NCI-H82 (cell line): ENCODE results near the gene GNAI1.
"Not testable (repeated sequence)": the region's sequence is repeated elsewhere in the genome, so short reads cannot be mapped to it uniquely, and the experiment has no call there.

ENCODE experiments used
- DNase-seq: peaks from one replicate; lab custom pipeline; 2025; lab: John Stamatoyannopoulos, UW

Gene GNAI1

DNA sequence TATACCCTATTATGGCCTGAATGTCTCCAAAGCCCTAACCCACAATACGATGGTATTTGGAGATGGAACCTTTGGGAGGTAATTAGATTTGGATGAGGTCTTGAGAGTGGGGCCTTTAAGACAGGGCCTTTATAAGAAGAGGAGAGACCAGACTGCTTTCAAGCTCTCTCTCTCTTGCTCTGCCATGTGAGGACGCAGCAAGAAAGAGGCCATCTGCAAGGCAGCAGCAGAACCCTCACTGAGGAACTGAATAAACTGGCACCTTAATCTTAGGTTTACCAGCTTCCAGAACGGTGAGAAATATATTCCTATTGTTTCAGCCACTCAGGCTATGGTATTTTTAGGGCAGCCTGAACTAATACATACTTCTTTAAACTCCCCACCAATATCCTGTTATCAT lies 2.0 kb upstream of the GNAI1 start:
- DNase-seq = no peak

DNA sequence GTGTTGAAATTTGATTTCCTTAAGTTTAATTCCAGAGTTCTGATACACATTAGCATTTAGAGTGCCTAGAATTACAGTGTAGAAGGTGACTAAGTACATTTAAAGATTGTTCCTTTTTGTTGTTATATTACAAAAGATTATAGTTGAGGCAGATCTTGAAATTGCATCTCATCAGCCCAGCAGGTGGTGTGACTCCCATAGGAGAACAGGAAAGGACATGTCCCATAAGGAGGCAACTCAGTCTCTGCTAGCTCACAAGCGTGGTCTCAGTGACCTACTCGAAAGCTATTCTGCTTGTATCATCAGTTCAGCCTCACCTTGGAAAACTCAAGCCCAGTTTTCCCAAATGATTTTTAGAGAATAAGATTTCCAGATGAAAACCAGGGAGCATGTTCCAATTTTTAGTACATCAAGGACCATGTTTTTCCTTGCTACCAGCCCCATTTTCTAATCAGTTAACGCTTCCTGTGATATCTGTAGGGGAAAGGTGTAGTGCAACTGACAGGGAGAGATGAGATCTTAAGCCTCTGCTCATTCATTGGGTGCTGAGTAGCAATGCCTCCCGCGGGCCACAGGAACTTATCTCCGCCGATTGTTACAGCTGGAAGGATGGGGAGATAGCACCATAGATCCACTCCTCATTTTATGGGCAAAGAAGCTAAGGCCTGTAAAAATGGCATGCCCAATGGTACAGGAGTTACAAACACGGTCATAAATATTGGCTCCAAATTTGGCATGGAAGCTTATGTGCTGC lies 1.1 kb upstream of the GNAI1 start:
- peak; percentile 10 for DNase-seq

DNA sequence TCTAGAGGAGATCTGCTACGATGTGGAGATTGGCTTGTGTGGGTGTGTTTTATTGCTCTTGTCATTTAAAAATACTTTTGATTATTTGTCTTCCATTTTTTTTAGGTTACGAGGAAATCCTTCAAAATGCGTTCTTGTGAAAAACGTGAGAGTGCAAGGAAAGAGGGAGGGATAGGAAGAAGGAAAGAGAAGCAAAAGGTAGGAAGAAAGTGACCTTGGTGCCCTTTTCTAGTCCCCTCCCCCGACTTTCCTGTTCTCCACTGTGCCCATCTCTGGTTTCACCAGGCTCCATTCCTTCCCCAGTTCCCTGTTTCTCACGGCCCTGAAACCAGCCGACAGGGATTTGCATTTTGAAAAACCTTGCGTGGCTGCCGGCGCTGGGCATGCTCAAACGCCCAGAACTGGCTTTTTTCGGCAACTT lies 506 bp upstream of the GNAI1 start:
- peak; percentile 67 for DNase-seq

DNA sequence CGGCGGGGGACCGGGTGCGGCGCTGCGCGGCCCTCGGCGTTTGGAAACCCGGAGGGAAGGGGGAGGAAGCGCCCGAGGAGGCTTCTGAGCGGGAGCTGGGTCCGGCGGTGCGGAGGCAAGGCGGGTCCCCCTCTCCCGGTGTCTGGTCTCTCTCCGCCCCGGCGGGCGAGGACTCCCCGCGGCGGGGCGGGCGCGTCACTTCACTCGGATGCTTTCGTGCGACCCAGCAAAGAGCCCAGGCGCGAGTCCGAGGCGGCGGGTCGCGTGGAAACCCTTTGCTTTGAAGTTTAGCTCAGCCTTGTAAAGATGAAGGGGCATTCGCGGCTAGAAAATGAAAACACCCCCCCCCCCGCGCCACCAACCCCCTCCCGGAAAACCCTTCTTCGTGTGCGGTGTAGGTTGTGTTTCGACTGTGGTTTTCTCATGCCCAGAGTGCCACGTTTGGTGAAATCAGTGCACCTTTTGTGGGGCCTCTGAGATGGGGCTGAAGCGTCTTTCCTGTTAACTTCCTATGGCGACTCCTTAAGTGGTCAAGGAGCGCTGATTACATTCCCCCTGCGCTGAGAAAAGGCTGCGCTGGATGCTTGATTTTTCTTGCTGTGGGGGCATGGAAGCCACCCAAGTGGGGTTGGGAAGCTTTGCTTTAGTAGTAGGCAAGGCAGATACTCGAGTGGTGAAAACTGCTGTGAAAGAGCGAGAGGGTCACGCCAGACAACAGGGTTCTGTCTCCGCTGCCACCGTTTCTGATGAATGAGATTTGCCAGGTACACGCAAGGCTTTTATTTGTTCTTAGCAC lies 876 bp downstream of the GNAI1 start:
- peak; percentile 73 for DNase-seq

DNA sequence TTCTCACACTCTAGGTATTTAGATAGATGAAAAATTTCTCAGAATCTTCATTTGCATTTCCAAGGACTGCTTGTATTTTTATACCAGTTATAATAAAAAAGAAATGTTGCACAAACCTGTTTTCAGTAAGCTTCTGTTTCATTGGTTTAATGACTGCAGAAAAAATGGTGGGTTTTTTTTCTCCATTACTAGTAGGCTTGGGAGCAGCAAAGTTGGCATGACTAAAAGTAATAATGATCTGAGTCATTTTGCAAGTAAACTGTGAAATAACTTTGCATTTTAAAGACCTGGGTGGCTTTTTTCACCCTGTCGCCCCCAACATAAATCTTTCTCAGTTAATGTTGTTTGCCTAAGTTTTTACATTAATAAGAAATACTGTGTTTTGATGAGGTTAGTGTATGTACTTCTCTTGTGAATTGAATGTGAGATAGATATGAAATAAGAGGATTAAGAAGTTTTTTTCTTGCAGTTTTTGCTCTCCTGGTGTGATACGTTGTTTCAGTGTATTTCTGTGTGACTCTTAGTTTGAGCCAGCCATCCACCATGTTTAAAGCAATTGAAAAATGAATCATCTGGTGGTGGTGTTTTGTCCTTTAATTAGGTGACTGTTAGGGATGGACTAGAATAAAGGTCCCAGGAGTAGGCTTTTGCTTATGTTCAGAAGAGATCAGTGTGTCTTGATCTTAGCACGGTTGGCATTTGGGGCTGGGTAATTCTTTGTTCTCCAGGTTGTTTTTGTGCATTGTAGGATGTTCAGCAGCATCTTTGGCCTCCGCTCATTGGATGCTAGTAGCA lies 1.8 kb downstream of the GNAI1 start:
- no peak for DNase-seq

DNA sequence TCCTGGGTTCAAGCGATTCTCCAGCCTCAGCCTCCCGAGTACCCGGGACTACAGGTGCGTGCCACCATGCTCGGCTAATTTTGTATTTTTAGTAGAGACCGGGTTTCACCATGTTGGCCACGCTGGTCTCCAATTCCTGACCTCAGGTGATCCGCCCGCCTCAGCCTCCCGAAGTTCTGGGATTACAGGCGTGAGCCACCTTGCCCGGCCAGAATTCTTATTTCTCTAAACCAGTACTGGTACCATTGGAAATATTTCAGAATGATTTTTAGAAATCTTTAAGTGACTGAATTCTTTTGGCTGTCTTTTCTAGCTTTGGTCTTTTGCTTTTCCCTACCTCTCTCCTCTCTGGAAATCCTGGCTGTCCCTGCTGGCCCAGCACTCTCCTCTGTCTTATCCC lies 2.8 kb downstream of the GNAI1 start:
- DNase-seq = no peak

DNA sequence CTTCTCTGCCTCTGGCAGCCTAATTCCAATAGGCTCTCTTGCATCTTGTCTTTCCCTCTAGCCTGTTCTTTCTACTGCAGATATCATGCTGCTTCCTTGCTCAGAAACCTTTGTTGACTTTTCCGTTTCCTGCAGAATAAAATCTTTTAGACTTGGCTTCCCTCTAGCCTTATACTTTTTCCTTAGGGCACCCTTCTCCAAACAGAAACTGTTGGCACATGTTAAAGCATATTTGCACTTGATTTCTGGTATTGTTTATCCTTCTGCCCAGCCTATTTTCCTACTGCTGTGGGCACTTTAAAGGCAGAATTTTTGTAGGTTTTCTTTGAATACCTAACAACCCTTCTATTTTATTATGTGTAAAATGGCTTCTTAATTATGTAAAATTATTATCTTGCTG lies 4.6 kb downstream of the GNAI1 start:
- DNase-seq = no peak

DNA sequence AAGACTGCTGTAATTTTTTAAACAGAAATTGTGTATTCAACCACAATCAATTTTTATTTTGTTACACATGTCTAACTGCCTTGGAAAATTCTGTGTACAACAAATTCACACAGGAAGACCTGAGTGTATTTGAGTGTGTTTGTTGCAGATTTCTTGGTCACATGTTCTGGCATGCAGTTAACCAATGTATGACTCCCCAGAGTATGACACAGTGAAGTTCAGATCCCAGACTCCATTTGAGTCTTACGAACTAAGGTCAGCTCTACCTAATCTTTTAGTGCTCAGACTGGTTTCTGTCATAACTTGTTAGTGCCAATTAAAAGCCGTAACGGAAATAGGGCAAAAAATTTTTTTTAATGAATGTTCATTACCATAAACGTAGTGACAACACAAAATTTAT lies 5.8 kb downstream of the GNAI1 start:
- no peak for DNase-seq

DNA sequence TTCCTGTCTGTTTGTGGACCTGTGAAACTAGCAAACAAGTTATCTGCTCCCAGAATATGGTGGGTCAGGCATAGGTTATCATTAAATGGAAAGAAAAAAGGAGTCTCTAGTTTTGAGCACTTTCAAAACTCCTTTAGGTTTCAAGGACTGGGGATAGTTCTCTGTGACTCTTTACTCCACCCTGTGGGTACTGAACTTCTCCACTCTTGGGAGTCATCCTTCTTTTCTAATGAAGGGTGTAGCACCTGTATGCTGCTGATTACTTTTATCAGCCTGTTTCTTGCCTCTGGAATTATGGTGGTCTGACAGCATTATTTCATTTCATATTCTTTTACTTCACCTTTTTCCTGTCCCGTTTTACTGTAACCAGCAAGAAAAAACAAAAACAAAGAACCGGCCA lies 6.7 kb downstream of the GNAI1 start:
- DNase-seq = no peak

DNA sequence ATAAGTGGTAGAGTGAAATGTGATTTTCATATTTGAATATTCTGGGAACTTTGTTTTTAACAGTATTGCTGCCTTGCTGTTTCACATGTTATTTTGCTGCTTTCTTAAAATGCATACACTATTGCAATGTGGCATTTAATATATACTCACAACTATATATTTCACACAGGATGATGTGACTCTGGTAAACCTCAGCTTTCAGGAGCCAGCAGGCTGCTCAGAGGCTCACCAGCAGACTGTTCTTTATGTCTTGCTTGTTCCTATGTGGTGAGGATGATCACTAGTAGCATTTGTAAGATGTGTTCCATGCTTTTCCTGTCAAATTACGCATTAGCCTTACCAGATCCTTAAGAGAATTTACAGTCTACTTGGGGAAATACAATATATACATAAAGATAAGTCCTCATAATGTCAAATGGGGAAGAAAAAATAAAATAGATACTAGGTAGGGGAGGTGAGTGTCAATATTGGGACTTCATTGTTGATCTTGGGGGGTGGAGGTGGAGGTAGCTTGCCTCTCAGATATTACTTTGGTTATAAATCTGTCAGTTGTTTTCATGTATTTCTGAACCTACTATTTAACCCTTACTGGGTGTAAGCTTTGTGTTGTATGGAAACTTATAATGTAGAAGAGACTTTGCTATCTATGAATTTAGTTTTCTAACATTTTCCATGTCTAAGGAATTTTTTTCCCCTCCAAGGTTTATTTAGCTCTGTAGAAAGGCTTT lies 8.4 kb downstream of the GNAI1 start:
- no peak for DNase-seq

DNA sequence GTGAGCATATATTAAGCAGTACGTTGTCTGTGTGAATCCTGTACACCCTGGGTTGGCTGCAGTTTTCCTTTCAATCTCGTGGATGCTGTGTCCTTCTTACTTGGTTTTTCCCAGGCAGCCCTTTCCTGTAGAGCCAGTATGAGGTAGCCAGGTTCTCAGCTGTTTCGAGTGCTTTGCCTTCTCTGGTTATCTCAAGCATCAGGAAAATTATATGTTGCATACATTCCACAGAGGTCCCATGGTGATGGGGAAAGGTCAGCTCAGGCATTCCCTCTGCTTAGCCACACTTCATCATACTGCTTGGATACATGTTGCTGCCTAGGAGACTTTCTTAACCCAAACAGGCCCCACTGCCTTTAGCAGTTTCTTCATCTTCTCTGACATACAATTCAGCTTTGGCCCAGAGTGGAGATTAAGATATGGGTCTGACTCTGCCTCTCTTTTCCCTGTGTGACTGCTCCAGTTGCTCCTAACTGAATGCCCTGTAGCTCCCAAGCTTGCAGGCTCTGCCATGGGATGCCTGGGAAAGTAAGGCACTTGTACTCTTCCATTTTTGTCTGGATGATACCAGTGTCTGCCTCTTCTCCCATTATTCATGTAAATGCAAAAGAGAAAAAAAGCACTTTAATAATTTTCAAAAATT lies 11.3 kb downstream of the GNAI1 start:
- DNase-seq = no peak

DNA sequence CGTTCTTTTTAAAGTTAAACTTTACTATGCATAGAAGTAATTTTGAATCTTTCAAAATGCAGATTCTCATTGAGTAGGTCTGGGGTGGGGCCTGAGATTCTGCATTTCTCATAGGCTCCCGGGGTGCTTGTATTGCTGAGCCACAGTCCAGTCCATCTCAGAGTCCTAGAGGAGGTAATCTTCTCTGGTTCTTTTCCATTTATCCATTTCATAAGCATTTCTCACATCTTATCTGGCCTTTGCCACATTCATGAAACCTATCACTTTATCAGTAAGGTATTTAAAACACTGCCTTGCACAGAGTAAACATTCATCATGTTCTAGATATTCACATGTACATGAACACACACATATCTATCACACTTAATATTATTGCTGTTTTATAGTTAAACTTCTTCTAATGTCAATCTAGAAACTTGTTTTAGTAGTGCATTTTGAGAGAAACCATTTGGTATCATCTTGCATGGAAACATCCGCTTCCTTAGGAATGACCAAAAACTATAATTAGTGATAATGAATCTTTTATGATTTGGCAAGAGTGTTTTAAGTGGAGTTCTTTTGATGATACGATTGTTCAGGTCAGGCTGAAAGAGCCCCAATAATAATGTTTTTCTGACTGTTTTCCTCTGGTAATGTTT lies 12.0 kb downstream of the GNAI1 start:
- DNase-seq = no peak

DNA sequence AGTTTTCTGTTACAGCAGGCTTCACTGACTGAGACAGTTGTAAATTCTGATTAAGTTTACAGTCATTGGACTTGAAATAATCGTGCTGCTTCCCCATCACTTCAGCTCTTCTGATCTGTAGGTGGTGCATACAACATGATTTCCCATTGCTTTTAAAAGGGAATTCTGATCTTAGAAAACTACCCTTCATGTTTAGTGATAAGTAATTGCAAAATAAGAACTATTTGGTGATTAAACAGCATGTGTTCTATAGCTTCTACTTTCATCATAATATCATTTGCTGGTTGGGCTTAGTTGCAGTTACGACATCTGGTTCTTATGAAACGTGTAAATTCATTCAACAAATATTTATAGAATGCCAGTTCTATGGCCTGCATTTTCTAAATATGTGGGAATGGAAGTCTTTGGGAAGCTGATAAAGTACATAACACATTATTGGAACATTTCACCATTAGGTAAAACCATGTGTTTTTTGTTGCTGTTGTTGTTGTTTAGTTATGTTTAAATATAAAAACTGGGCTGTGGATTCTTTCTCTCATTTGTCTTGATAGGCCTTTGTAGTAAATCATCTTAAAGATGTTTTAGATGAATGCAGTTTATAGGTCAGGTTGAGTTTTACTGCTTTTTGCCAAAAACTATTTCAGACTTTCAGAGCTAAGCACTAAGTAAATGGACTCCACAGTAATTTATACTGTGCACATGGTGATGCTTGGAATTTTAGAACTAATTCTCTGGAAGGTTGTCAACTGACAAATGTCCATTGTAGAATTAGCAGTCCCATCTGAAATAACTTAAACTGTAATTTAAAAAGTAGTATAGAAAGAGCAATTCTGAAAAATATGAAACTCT lies 13.1 kb downstream of the GNAI1 start:
- no peak for DNase-seq

DNA sequence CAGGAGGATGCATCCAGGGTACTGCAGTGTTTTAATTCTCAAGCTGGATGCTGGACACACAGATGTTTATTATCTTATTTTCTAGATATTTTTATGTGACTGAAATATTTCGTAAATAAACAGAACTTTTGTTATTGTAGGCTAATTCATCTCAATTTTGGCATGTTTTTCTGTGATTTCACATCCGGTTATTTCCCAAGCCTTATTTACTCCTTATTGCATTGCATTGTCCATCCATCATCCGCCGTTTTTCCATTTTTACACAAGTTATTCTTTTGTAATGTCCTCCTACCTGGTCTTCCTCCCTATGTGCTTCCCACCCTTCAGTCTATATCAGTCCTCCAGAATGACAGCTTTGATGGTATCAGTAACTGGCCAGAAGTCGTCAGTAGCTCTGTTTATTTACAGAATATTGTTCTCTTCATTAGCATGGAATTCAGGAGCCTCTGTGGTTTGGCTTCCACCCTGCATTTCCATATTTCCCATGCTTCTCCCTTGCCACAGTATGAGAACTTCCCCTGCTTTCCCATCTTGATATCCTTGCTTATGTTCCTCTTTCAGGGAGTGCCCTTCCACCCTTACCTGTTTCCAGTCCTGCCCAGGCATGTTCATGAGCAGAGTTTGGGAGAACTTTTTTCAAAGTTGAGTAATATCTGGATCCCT lies 16.1 kb downstream of the GNAI1 start:
- DNase-seq = no peak

DNA sequence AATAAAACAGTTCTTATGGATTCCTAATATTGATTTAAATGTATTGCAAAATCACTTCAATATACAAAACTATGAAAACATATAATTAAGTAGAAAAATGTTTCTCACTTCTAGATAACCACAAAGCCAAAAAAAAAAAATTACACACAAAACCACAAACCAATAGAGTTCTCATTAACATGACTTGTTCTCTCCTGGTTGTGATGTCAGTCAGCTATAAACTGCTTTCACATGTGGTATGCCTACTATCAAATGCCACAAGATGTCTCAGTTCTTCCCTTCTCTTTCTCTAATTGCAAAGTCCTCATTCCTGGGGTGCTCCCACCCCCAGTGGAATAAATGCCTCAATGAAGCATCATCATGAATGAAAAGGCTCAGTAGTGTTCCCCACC lies 16.6 kb downstream of the GNAI1 start:
- no peak for DNase-seq

DNA sequence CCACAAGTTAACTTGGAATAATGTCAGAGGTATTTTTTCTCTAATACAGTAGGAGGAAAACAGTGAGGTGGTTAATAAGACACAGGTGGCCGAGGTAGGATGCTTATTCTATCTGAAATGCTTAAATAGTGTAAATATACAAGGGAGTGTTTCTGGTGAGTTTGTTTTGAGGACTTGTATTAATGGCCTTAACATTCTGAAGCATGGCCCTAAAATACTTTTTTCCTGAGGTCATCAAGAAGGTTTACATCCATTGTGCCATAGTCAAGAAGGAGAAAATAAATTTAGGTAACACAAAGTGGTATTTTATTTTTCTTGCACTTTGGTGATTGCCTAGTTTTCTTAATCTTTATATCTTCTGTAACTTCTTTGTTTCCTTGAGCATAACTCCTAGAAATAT lies 18.8 kb downstream of the GNAI1 start:
- no peak for DNase-seq

DNA sequence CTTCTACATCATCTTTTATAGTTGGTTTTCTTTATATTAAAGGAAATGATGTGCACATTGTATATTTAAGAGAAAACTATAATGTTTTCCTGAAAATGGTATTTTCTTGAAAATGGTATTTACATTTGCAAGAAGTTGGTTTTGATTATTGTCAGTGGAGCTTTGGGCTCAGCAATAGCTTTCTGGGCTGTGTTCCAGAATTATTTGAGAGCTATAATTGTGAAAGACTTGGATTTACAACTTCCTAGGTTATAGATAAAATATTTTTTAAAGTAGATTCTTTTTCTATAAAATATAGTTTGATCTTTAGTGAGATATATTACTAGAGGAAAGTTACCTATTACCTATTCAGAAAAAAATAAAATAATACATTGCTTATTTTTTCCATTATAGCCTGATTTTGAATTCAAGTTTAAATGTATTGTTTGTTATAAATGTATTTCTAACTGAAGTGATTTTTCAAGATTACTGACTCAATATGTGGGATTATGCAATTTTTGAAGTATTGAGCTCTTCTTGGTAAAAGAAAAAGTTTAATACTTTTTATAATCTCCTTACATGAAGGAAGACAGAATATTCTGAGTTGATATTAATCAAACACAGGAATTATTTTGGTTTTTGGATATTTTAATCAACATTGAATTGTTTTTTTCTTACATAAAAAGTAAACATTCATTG lies 20.2 kb downstream of the GNAI1 start:
- DNase-seq = no peak

DNA sequence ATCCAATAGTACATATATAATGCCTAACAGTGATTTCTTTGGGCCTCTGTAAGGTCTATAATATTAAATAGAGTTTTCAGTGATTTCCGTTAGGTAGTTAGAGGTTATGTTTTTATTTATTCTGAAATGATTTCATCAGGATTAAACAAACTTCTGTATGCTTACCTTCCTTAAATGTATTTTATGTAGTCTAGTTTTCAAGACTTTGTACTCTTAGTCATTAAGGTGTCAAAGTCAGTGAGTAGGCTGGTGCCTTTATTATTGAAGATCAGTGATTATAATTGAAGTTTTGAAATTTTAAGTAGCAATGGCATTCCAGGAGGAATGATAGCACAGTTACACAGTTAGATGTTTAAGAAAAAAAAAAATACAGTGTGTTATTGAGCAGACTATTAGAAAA lies 20.7 kb downstream of the GNAI1 start:
- DNase-seq = no peak

DNA sequence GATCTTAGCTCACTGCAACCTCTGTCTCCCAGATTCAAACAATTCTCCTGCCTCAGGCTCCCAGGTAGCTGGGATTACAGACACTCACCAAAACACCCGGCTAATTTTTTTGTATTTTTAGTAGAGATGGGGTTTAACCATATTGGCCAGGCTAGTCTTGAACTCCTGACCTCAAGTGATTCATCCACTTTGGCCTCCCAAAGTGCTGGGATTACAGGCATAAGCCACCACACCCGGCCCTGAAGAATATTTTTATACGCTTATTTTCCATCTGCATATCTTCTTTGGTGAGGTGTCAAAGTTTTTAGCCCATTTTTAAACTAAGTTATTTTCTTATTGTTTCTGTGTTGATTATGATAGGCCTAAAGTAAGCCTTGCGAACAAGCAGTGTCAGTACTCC lies 23.1 kb downstream of the GNAI1 start:
- DNase-seq = not testable (repeated sequence)
